ENCODE data around the gene HAS3. TPM values are rescaled to one million over a fixed set of nuclear protein-coding genes. Genes with fewer than 3 reads are reported as not detected.

The HAS3 gene
- total RNA-seq, 1 experiment from 2014 or later, result 2.5 TPM

GRCh38 chr16:69118994-69119393 is 13.5 kb downstream of the HAS3 start:
- TF ChIP-seq EZH2 (IDR thresholded peaks at IDR 0.05; ENCODE audit: low read depth), result no peak
- no peak overlapping the region for H3K27ac ChIP-seq
- CTCF ChIA-PET, result no interaction called here
- H3K4me2 ChIP-seq, result no peak overlapping the region
- intact Hi-C loops (cut with micrococcal nuclease; ENCODE audit: unreplicated experiment), result no loop called here
- POLR2A ChIA-PET (ENCODE audit: unreplicated experiment), result no interaction called here
- no peaks in the 10 kb centered on the region for H3K27me3 ChIP-seq (ENCODE audit: insufficient read depth, low read depth)
- peaks cover 10% of the 10 kb centered on the region; the same call in 1 of the 2 replicates for H3K79me2 ChIP-seq (ENCODE audit: low read depth)
- 0 out of 2 replicates have a peak, but pooled peaks cover 5% of the 10 kb centered on the region for H4K20me1 ChIP-seq (ENCODE audit: insufficient read depth)
- H2AFZ ChIP-seq, result no peak overlapping the region
- no peaks in the 10 kb centered on the region for H3K9me2 ChIP-seq (ENCODE audit: insufficient read depth)
- BruUV-seq (replicated peaks), result no TSS peak
- no peaks in the 10 kb centered on the region for H3K4me1 ChIP-seq (replicated peaks; ENCODE audit: insufficient read depth)
- peaks cover 34% of the 10 kb centered on the region; the same call in 1 of the 2 replicates for H3F3A ChIP-seq (ENCODE audit: insufficient read depth, low read depth)
- no peaks in the 10 kb centered on the region for H3K9me3 ChIP-seq (ENCODE audit: insufficient read depth, low read depth)
- H3K36me3 ChIP-seq (ENCODE audit: low read depth), result peaks cover 3% of the 10 kb centered on the region; the same call in 1 of the 2 replicates
- DNase-seq, result no peak
- H3K4me3 ChIP-seq, result no peak overlapping the region

- intact Hi-C loops (cut with micrococcal nuclease; ENCODE audit: unreplicated experiment), result no loop called here
- no peak for DNase-seq
- H3K36me3 ChIP-seq (ENCODE audit: low read depth), result peaks cover 3% of the 10 kb centered on the region; the same call in 1 of the 2 replicates
- H3K79me2 ChIP-seq (ENCODE audit: low read depth), result peaks cover 10% of the 10 kb centered on the region; the same call in 1 of the 2 replicates
- H3K9me2 ChIP-seq (ENCODE audit: insufficient read depth), result no peaks in the 10 kb centered on the region
- H2AFZ ChIP-seq, result no peak overlapping the region
- no peaks in the 10 kb centered on the region for H3K4me1 ChIP-seq (replicated peaks; ENCODE audit: insufficient read depth)
- ChIA-PET POLR2A (ENCODE audit: unreplicated experiment) (no interaction called here), CTCF (no interaction called here)
- H3F3A ChIP-seq (ENCODE audit: insufficient read depth, low read depth), result peaks cover 37% of the 10 kb centered on the region; the same call in 1 of the 2 replicates
- H3K4me2 ChIP-seq, result no peak overlapping the region
- H3K27me3 ChIP-seq (ENCODE audit: insufficient read depth, low read depth), result no peaks in the 10 kb centered on the region
- no peak for TF ChIP-seq EZH2 (IDR thresholded peaks at IDR 0.05; ENCODE audit: low read depth)
- TF ChIP-seq, protein P1, sequence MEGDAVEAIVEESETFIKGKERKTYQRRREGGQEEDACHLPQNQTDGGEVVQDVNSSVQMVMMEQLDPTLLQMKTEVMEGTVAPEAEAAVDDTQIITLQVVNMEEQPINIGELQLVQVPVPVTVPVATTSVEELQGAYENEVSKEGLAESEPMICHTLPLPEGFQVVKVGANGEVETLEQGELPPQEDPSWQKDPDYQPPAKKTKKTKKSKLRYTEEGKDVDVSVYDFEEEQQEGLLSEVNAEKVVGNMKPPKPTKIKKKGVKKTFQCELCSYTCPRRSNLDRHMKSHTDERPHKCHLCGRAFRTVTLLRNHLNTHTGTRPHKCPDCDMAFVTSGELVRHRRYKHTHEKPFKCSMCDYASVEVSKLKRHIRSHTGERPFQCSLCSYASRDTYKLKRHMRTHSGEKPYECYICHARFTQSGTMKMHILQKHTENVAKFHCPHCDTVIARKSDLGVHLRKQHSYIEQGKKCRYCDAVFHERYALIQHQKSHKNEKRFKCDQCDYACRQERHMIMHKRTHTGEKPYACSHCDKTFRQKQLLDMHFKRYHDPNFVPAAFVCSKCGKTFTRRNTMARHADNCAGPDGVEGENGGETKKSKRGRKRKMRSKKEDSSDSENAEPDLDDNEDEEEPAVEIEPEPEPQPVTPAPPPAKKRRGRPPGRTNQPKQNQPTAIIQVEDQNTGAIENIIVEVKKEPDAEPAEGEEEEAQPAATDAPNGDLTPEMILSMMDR (conservative IDR thresholded peaks at IDR 0.05), result no peak
- H3K27ac ChIP-seq, result no peak overlapping the region
- no peak overlapping the region for H3K4me3 ChIP-seq
- H4K20me1 ChIP-seq (ENCODE audit: insufficient read depth), result 0 out of 2 replicates have a peak, but pooled peaks cover 11% of the 10 kb centered on the region
- H3K9me3 ChIP-seq (ENCODE audit: insufficient read depth, low read depth), result no peaks in the 10 kb centered on the region
- no TSS peak for BruUV-seq (replicated peaks)
Observed at GRCh38 chr16:69119536-69119935, 14.1 kb downstream of the HAS3 start.

- DNase-seq, result no peak
- Histone ChIP-seq H3K27me3 (ENCODE audit: insufficient read depth, low read depth) (no peaks in the 10 kb centered on the region), H4K20me1 (ENCODE audit: insufficient read depth) (0 out of 2 replicates have a peak, but pooled peaks cover 14% of the 10 kb centered on the region), H3K27ac (no peak overlapping the region), H3F3A (ENCODE audit: insufficient read depth, low read depth) (peaks cover 44% of the 10 kb centered on the region), H3K36me3 (ENCODE audit: low read depth) (peaks cover 3% of the 10 kb centered on the region; the same call in 1 of the 2 replicates), H3K4me2 (no peak overlapping the region), H2AFZ (no peak overlapping the region), H3K4me3 (no peak overlapping the region), H3K4me1 (replicated peaks; ENCODE audit: insufficient read depth) (no peaks in the 10 kb centered on the region), H3K79me2 (ENCODE audit: low read depth) (peaks cover 10% of the 10 kb centered on the region; the same call in 1 of the 2 replicates), H3K9me2 (ENCODE audit: insufficient read depth) (no peaks in the 10 kb centered on the region), H3K9me3 (ENCODE audit: insufficient read depth, low read depth) (no peaks in the 10 kb centered on the region)
- CTCF ChIA-PET, result no interaction called here
- POLR2A ChIA-PET (ENCODE audit: unreplicated experiment), result interaction anchor here (0.7 kb wide), 1 partner anchor 276 kb away, joined by 3 read pairs; no protein-coding TSS in a partner anchor
- no peak for TF ChIP-seq EZH2 (IDR thresholded peaks at IDR 0.05; ENCODE audit: low read depth)
- TF ChIP-seq, protein P1 (conservative IDR thresholded peaks at IDR 0.05), result no peak
- intact Hi-C loops (cut with micrococcal nuclease; ENCODE audit: unreplicated experiment), result loop anchor here (5.0 kb wide), 1 partner anchor 418 kb away; no protein-coding TSS in a partner anchor
- BruUV-seq (replicated peaks), result no TSS peak
Observed at GRCh38 chr16:69120096-69120664, 14.7 kb downstream of the HAS3 start.
